ENCODE results near the gene SEMA5B.
A peak's percentile ranks its signal among the peaks of the same experiment; 100 is the strongest.

The SEMA5B gene

DNA sequence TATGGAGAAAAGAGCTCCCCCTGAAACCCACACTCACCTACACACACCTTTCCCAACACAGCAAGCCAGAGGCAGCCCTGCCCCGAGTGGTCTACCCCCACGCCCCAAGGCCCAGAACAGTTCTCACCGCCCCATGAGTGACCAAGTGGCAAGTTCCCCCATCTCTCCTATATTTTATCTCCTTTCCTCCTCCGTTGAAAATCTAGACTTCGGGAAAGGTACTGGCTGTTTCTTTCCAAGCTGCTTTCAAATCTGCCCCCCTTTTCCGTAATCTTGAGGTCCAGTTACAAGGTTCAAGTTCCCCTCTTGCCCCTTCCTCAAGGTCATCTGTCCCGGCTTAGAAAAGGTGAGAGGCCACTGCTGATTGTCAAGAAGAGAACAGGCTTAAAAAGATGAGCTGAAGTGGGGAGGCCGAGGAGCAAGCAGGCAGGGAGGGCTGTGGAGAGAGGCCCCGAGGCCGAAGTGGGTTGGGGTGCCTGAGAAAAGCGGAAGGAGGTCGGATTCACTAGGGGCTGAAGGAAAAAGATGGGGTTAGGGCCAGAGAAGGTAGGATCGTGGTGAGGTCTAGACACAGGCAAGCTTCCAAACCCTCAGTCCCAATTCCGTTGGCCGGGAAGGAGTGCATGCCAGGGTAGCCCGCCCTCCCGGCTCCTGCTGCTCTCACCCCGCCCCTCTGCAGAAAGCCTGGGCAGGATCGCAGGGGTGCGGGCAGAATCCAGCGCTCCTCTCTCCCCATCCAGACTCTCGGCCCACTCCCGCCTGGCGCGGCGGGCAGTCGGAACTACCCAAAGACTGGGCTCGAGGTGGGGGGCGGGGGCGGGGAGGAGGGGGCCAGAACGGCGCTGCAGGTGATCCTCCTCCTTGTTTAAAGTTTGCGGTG, 1.7 kb downstream of the SEMA5B start:
- DNase-seq (ENCODE audit: low spot score): peak; percentile 17

DNA sequence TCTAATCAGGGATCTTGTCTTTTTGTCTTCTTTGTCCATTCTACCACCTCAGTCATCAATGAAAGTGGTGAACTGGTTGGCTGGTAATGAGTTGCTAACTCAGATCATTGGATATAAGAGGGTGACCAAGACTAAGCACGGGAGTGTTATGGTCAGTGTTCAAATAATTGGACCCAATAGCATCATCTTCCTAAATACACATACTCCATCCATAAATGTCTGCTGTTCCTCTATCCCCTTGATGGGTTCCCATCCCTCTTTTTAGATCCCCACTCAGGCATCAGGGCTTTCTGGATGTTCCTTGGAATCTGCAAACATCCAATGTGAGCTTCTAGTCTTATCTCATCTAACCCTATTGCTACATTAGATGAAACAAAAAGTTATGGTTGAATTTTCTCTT, 3.5 kb downstream of the SEMA5B start:
- no peak for DNase-seq (ENCODE audit: low spot score)

DNA sequence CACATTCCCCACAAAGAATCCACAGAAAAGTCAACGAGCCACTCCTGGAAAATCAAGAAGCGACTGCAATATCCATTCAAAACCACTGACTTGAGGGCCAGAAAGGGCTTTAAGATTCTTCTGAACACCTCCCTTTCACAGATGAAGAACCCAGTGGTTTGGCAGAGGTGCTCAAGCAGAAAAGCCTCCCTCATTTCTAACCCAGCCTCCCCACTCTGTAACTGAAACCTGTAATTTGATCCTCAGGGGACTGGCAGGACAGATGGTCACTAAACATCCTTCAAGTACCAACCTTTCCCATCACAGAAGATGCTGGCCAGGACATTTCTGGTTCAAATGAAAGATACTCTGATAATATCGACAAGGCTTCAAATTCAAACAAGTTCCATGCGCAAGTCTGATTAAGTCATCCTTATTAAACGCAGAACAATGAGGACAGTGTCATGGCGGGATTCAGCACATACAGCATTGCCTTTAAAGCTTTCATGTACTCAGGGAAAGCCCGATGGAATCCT, 5.5 kb downstream of the SEMA5B start:
- DNase-seq (ENCODE audit: low spot score): no peak

DNA sequence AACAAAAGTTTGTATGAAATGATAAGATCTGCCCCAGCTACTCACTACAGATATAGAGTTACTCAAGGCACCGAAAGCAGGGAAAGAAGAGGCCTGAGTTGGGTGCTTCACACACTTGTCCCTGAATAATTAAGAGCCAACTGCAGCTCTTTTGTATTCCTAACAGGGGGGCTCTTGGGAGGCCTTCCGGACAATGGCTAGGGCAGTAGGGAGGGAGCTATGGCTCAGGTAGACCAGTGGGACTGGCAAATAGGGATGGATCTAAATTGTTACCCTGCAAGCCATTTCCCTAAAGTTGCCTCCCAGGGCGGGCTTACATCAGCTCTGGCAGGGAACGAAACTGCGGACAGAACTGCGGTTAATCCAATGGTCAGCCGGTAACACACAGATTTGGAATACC, 6.2 kb downstream of the SEMA5B start:
- no peak for DNase-seq (ENCODE audit: low spot score)

DNA sequence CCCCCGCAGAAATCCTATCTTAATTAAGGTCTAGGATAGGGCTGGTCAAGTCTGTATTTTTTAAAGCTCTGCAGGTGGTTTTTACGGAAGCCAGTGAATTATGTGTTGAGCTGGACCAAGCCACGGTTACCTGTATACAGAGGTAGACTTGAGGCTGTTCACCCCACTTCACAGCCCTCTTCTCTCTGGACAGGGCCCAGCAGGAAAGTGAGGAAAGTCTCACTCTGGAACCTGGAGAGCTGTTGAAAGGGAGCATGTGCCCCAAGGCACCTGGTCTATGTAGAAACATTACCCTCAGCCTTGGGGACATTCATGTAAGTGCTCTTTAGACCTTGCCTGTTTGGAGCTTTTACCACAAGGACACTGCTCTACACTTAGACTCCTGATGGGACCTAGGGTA, 6.9 kb downstream of the SEMA5B start:
- DNase-seq (ENCODE audit: low spot score): no peak

DNA sequence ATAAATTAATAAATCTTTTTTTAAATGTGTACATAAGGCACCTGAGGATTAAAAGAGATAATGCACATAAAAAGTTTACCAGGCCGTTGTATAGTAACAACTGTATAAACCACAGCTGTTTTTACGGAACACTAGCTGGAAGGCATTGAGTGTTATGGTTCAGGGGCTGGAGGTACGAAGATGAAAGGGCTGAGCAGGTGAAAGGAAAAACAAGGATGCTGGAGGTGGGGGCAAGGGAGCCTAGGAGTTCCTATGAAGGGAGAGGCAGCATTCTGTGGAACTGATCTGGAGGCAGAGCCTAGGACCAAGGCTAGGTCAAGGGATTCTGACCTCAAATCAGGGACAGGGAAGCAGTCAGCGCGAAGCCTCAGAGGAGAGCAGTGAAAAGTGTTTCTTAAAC, 8.0 kb downstream of the SEMA5B start:
- DNase-seq (ENCODE audit: low spot score): no peak

DNA sequence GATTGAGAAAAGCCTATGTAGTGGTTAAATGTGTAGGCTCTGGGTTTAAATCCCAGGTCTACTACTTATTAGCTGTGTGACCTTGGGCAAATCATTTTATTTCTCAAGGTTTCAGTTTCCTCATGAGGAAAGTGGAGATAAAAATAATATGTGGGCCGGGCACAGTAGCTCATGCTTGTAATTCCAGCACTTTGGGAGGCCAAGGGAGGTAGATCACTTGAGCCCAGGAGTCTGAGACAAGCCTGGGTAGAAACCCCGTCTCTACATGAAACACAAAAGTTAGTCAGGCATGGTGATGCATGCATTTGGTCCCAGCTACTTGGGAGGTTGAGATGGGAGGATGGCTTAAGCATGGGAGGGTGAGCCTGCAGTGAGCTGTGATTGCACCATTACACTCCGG, 8.4 kb downstream of the SEMA5B start:
- DNase-seq (ENCODE audit: low spot score): no peak

DNA sequence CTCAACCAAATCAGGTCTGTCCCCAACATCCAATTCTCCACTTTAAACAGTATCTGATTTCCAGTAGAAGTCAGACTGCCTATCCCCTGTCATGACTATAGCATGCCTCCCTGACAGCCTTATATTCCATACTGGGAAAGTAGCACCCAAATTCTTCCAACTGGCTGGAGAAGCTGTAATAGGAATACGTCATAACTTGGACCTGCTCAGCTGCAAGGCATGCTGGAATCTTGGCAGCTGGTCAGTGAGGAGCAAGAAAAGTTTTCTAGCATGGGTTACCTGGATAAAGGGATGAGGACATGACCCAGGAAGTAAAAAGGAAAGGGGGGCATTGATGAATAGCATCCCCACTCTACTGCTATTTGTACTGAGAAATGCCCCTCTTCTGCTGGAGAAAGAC, 8.9 kb downstream of the SEMA5B start:
- DNase-seq (ENCODE audit: low spot score): no peak

DNA sequence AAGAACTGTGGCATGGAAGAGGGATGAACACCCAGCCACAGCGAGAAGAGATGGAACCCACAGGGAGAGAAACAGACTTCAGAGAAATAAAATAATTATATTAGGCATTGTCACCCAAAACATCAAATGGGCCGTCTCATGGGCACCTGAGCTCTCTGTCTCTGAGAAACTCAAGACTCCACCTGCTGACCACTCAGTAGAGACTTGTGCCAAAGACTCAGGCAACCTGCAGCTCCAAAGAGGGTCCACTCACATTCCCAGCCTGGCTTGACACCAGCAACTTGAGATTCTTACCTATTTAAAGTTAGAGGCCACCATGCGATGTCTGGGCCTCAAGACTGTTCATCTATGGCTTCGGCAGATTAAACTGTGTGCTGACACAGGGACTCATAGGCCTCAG, 12.0 kb downstream of the SEMA5B start:
- DNase-seq (ENCODE audit: low spot score): no peak

DNA sequence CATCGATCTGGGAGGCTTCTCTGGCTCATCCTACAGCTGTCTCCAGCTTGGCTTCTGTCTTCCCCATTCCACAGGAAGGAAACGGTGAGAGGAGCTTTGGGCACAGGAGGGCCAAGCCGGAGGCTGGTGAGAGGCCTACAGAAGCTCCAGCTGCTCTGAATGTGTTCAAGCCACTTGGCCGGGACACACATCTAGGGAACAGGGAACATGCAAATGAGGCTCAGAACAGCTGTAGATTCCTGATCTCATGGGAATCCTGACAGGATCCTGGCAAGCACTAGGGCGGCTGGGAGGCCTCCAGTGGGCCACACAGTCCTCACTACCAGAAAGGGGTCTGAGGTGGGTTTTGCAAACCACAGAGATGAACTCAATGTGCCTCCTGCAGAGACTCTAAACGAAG, 13.7 kb downstream of the SEMA5B start:
- DNase-seq (ENCODE audit: low spot score): no peak

DNA sequence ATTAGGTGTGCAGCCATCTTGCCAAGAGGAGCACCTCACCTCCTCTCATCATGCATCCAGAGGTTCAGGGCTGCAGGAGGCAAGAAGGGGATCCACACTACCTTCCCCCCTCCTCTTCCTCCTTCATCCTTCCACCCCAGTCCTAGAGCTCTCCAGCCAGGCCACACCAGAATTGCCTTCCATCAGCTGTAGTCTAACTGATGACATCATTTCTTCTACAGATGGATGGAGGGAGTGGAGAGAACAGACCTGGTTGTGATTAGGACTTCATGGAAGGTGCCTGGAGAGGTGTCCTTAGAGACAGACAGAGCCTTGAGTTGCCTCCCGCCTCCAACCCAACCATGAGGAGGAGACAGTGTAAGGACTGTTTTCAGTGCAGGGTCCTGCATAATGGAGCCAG, 14.9 kb downstream of the SEMA5B start:
- DNase-seq (ENCODE audit: low spot score): no peak

DNA sequence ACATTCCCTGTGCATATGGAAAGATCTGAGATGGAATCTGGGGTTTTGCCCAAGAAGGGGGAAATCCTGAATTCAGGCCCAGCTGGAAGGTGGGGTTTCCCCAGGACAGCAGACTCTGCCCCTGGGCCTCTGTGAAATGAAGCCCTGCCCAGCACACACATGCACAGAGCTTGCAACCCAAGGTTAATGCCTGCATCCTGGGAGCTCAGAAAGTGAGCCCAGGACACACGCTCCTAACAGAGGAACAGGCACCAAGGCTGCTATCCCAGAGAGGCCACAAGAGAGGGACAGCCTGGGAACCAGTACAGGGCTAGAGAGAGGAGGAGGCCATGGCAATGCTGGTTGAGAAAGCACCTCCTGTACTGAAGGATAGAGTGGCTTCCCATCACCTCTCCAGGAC, 16.1 kb downstream of the SEMA5B start:
- no peak for DNase-seq (ENCODE audit: low spot score)

DNA sequence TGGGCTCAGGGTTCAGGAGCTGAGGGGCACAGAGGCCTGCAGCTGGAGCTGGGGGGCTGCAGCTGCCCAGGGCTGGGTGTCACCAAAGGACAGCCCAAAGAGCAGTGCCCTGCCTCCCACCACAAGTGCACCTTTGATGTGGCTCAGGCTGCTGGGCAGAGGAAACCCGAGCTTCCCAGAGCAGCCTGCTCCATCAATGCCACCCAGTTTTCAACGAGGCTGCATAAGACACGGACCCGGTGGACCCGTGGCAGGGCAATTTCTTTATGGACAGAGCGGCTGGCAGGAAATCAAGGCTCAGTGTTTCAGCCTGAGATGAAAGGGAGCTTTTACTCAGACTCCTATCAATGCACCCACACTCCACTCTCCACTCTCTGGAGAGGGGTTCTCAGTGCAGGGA, 18.7 kb downstream of the SEMA5B start:
- DNase-seq (ENCODE audit: low spot score): no peak

DNA sequence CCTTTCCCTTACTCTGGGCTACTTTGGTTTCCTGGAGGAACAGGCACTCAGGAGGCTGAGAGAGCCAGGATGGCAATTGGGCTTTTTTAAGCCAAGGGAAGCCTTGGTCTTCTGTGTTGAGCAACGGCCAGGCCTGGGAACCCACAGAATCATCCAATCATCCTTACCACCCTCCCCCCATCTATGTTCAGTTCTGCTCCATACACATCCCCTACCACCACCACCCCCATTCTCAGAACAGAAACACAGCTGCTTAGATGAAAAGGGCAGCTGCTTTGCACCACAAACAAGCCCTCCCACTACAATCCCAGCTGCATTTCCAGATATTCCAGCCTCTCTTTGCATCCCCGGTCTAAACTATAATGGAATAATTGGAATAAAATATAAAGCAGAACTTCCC, 21.0 kb downstream of the SEMA5B start:
- no peak for DNase-seq (ENCODE audit: low spot score)

DNA sequence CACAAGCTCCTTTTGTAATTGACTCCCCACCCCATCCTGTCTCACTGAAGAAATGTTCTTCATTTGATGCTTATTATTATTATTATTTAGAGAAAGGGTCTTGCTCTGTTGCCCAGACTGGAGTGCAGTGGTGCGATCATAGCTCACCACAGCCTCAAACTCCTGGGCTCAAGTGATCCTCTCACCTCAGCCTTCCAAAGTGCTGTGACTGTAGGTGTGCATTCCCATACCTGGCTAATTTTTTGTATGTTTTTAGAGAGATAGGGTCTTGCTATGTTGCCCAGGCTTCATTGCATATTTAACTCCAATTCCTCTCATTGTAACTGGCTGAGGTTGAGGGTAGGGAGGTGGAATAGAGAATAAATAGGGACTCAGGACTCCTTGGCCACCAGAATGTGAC, 22.3 kb downstream of the SEMA5B start:
- no peak for DNase-seq (ENCODE audit: low spot score)

DNA sequence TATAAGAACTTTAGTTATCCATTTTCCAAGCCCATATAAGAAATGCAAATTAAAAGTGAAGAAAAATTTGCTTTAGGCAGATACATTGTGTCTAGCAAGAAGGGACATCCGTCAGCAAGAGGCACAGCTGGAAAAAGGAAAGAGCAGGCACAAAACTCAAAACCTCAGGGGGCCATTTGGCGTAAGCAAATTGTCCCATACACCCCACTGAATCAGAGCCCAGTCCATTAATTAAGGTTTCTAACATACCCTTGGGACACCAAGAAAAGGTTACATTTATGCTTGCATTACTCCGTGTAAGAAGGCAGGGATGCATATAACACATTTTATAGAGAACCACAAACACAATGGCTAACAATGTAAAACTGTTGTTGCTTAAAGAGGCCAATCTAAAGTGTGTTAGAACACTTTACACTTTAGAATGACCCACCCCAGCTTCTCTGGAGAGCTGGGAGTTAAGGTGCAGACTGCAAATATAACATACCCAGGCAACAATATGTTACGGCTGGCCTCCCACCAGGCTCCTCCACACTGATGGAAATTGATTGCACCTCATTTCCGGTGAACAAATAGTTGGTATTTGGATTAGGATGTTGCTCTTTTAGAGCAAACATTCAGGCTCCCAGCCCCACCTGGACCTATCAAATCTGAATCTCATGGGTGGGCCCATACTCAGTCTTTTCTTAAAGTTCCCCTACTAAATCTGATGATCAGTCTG, 23.2 kb downstream of the SEMA5B start:
- no peak for DNase-seq (ENCODE audit: low spot score)

DNA sequence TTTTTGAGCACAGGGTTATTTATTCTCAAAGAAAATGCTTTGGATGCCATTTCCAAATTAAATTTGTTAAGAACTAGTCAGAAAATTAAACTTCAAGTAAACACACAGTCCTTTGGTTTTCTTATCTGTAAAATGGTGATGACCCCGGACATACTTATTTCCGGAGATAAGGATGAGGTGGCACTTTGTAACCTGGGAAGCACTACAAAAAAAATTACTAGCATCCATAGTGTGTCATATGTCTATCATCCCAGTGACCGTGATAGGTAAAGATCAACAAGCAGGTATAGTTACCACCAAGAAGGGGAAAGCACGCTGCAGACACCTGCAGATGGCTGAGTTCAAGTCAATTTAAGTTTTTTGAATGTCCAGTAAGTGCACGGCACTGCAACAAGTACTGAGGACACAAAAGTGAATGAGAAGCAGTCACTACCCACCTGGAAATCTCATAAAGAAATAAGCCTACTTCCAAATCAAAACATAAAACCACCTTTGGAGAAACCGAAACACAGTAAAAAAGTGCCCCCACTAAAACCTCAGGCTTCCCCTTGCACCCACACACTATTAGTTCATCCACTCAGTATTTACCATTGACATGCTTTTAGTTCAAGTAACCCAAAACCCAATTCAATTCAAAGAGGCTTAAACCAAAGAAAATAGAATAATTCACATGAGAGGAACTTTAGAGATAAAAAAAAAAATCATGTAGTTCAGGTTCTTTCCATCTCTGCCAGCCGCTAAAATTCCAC, 24.6 kb downstream of the SEMA5B start:
- DNase-seq (ENCODE audit: low spot score): no peak

DNA sequence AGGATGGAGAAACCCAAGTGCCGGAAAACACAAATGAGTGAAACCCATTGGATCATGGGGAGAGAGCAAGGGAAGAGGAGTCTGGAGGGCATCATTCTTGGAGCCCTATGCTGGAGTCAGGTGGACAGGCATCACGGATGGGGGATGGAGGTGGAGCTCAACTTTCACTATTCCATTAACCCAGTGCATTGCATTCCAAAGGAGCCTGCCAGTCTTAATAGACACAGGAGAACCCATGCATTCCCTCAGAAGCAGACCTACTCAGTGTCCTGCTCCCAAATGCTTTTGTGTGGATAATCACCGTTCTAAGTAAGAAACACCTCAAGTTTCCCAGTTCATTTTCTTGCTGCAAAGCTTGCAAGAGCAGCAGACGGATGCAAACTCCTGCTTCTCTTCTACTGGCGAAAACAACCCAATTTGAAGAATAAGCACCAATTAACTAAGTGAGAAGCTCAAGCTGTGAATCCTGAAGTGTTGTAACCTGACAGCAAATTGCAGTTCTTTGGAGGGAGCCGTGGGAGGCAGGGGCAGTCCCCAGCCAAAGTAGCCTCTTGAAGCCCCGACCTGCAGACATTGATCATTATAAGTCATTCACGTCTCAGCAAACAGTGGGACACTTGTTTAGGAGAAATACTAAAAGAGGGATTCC, 25.3 kb downstream of the SEMA5B start:
- no peak for DNase-seq (ENCODE audit: low spot score)

DNA sequence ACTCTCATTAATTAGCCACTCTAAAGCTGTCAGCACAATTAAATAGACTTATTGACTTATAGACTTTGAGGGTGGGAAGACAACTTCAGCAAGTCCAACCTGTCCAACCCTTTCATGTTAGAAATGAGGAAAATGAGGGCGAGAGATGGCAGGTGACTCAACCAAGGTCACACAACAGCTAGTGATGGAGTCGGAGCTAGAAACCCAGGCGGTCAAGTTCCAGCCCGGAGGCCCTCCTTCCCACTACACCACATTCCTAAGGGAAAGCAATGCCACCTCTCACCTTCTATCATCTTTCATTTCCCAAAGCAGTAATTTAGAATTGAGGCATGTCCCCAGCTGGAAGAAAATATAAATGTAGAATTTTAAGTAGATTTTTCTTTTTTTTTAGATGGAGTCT, 28.7 kb downstream of the SEMA5B start:
- DNase-seq (ENCODE audit: low spot score): no peak

DNA sequence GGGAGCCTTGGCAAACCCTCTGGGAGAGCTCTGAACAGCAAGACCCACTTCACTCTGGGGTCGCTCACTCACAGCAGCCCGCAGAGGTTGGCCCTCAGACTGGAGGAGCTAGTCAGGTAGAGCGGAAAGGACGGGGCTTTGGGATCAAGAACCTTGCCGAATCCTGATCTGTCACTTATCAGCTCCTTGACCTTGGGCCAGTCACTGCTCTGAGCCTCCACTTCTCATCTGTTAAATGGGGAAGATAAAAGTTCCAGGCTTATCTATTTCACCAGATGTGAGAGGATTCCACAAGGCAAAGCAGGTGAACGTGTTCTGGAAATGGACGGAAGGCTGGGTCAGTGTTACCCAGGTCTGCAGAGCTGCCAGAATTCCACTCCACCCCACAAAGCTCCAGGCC, 29.4 kb downstream of the SEMA5B start:
- DNase-seq (ENCODE audit: low spot score): no peak

DNA sequence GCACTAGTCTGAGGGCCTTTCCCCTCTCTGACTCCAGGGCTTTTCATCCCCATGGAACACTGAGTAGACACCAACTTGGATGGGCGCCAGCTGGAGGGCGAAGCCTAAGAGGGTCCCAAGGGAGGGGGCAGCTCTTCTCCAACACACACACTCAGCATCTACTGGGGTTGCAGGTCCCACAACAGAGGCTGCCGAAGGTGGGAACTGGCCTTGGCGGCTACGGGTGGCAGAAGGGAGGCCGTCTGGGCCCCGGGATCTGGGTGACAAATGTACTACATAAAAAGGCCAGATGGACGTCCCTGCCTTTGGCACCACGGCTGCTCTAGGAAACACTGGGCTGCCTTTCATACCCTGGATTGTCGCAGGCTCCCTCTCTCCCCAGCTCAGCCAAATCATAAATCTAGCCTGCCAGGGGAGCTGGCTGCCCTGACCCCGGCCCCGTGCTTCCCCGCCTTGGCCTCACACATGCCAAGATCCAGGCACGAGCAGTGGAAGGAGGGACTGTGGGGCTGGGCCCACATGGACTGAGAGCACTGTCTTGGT, 31.5 kb downstream of the SEMA5B start:
- no peak for DNase-seq (ENCODE audit: low spot score)

DNA sequence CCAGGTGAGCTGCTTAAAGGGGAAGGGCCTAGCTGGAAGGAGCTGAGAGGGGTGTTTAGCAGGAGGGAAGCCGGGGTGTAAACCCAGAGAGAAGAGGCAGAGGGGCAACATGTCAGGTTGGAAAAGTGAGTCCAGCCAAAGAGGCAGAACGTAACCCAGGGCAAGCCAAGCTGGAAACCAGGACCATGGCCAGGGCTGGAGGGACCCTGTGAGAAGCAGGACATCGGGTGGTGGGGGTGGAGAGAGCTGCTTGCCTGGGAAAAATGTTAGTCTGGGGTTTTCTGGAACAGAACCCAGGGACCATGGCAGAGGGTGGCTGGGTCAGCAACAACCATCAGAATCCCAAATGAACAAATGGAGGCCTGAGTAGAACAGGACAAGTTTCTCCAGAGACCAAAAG, 32.6 kb downstream of the SEMA5B start:
- DNase-seq (ENCODE audit: low spot score): no peak

All from GM03348 (cell line).